Testis (tissue), 2 donors: ENCODE measurements around the gene ETHE1.

ENCODE experiments used
- CTCF ChIP-seq, 3 experiments: fragments of 450-650 bp in 2 of 3; fragments of 200-600 bp in 1 of 3; sonication (generic) in 1 of 3; IDR thresholded peaks; one replicate each; pipeline ENCODE4 v1.5.1; 2016 to 2019; ENCODE audit warnings: antibody characterized with exemption in 3 of 3, mild to moderate bottlenecking in 2 of 3, moderate library complexity in 1 of 3
- POLR2A ChIP-seq: fragments of 450-650 bp; IDR thresholded peaks from one replicate; pipeline ENCODE4 v1.6.1; 2017; ENCODE audit warnings: antibody characterized with exemption, mild to moderate bottlenecking, moderate library complexity

GRCh38 chr19:43507880-43508279 is 19.1 kb downstream of the ETHE1 start:
- no peak for TF ChIP-seq CTCF (IDR thresholded peaks at IDR 0.05)
- no peak for TF ChIP-seq POLR2A
